ENCODE results near the gene SRXN1.
"Not testable (repeated sequence)": the region's sequence is repeated elsewhere in the genome, so short reads cannot be mapped to it uniquely, and the experiment has no call there.

The SRXN1 gene

GRCh38 chr20:642398-643174 lies 10.4 kb downstream of the SRXN1 start:
- H3K27me3 ChIP-seq (ENCODE audit: insufficient read depth, poor library complexity, severe bottlenecking): peaks cover 4% of the 10 kb centered on the region
- no peak for DNase-seq (ENCODE audit: low read depth in 1 of 2, low spot score in 1 of 2)
- no peak for TF ChIP-seq POLR2AphosphoS5 (IDR thresholded peaks at IDR 0.05; ENCODE audit: low read depth)
- no peak for TF ChIP-seq SPI1 (IDR thresholded peaks at IDR 0.05; ENCODE audit: borderline replicate concordance, low read depth)
- TF ChIP-seq, protein P1, sequence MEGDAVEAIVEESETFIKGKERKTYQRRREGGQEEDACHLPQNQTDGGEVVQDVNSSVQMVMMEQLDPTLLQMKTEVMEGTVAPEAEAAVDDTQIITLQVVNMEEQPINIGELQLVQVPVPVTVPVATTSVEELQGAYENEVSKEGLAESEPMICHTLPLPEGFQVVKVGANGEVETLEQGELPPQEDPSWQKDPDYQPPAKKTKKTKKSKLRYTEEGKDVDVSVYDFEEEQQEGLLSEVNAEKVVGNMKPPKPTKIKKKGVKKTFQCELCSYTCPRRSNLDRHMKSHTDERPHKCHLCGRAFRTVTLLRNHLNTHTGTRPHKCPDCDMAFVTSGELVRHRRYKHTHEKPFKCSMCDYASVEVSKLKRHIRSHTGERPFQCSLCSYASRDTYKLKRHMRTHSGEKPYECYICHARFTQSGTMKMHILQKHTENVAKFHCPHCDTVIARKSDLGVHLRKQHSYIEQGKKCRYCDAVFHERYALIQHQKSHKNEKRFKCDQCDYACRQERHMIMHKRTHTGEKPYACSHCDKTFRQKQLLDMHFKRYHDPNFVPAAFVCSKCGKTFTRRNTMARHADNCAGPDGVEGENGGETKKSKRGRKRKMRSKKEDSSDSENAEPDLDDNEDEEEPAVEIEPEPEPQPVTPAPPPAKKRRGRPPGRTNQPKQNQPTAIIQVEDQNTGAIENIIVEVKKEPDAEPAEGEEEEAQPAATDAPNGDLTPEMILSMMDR (IDR thresholded peaks at IDR 0.05; ENCODE audit: insufficient read depth, low read length): no peak
- TF ChIP-seq, protein P2, sequence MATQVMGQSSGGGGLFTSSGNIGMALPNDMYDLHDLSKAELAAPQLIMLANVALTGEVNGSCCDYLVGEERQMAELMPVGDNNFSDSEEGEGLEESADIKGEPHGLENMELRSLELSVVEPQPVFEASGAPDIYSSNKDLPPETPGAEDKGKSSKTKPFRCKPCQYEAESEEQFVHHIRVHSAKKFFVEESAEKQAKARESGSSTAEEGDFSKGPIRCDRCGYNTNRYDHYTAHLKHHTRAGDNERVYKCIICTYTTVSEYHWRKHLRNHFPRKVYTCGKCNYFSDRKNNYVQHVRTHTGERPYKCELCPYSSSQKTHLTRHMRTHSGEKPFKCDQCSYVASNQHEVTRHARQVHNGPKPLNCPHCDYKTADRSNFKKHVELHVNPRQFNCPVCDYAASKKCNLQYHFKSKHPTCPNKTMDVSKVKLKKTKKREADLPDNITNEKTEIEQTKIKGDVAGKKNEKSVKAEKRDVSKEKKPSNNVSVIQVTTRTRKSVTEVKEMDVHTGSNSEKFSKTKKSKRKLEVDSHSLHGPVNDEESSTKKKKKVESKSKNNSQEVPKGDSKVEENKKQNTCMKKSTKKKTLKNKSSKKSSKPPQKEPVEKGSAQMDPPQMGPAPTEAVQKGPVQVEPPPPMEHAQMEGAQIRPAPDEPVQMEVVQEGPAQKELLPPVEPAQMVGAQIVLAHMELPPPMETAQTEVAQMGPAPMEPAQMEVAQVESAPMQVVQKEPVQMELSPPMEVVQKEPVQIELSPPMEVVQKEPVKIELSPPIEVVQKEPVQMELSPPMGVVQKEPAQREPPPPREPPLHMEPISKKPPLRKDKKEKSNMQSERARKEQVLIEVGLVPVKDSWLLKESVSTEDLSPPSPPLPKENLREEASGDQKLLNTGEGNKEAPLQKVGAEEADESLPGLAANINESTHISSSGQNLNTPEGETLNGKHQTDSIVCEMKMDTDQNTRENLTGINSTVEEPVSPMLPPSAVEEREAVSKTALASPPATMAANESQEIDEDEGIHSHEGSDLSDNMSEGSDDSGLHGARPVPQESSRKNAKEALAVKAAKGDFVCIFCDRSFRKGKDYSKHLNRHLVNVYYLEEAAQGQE (IDR thresholded peaks at IDR 0.05; ENCODE audit: insufficient replicate concordance, low read depth): no peak
- no peak for TF ChIP-seq GABPA (IDR thresholded peaks at IDR 0.05; ENCODE audit: low read depth)
- no peak overlapping the region for H3K4me3 ChIP-seq (replicated peaks; ENCODE audit: insufficient read depth, low read length)
- H3K27ac ChIP-seq (replicated peaks): no peak overlapping the region

DNA sequence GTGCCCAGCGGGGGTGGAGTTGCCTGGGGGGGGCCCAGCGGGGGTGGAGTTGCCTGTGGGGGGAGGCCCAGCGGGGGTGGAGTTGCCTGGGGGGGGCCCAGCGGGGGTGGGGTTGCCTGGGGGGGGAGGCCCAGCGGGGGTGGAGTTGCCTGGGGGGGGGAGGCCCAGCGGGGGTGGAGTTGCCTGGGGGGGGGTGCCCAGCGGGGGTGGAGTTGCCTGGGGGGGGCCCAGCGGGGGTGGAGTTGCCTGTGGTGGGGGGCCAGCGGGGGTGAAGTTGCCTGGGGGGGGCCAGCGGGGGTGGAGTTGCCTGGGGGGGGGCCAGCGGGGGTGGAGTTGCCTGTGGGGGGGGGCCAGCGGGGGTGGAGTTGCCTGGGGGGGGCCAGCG lies 11.0 kb downstream of the SRXN1 start:
- H3K27me3 ChIP-seq (ENCODE audit: insufficient read depth, poor library complexity, severe bottlenecking); H3K27ac ChIP-seq (replicated peaks); H3K4me3 ChIP-seq (replicated peaks; ENCODE audit: insufficient read depth, low read length); DNase-seq (ENCODE audit: low read depth in 1 of 2, low spot score in 1 of 2): not testable (repeated sequence)

- DNase-seq (ENCODE audit: low read depth in 1 of 2, low spot score in 1 of 2): no peak
- TF ChIP-seq SPI1 (IDR thresholded peaks at IDR 0.05; ENCODE audit: borderline replicate concordance, low read depth) (no peak), POLR2AphosphoS5 (IDR thresholded peaks at IDR 0.05; ENCODE audit: low read depth) (no peak), GABPA (IDR thresholded peaks at IDR 0.05; ENCODE audit: low read depth) (no peak)
- TF ChIP-seq, protein P1 (IDR thresholded peaks at IDR 0.05; ENCODE audit: insufficient read depth, low read length): no peak
- TF ChIP-seq, protein P2 (IDR thresholded peaks at IDR 0.05; ENCODE audit: insufficient replicate concordance, low read depth): no peak
- peaks cover 11% of the 10 kb centered on the region for H3K27me3 ChIP-seq (ENCODE audit: insufficient read depth, poor library complexity, severe bottlenecking)
- H3K4me3 ChIP-seq (replicated peaks; ENCODE audit: insufficient read depth, low read length): no peak overlapping the region
- no peak overlapping the region for H3K27ac ChIP-seq (replicated peaks)
Measured at GRCh38 chr20:641516-641875, 11.5 kb downstream of the SRXN1 start.

GRCh38 chr20:640674-641515 lies 12.1 kb downstream of the SRXN1 start:
- Histone ChIP-seq H3K27me3 (ENCODE audit: insufficient read depth, poor library complexity, severe bottlenecking) (peaks cover 11% of the 10 kb centered on the region), H3K4me3 (replicated peaks; ENCODE audit: insufficient read depth, low read length) (no peak overlapping the region), H3K27ac (replicated peaks) (no peak overlapping the region)
- TF ChIP-seq POLR2AphosphoS5 (IDR thresholded peaks at IDR 0.05; ENCODE audit: low read depth) (no peak), SPI1 (IDR thresholded peaks at IDR 0.05; ENCODE audit: borderline replicate concordance, low read depth) (no peak), GABPA (IDR thresholded peaks at IDR 0.05; ENCODE audit: low read depth) (no peak)
- TF ChIP-seq, protein P1 (IDR thresholded peaks at IDR 0.05; ENCODE audit: insufficient read depth, low read length): no peak
- TF ChIP-seq, protein P2 (IDR thresholded peaks at IDR 0.05; ENCODE audit: insufficient replicate concordance, low read depth): no peak
- DNase-seq (ENCODE audit: low read depth in 1 of 2, low spot score in 1 of 2): no peak
